SJCRH30 (cell line): ENCODE data around the gene KREMEN1. TPM values are rescaled to one million over a fixed set of nuclear protein-coding genes. Genes with fewer than 3 reads are reported as not detected.

Experiments
- DNase-seq, 2 experiments: peaks; one replicate each; pipeline ENCODE4 v3.0.0-alpha.2; 2015 to 2020
- H3K27ac ChIP-seq: fragments of 250-450 bp; sonication (Bioruptor Pico); 2 replicates; pipeline ENCODE4 v1.5.1; 2020; ENCODE audit warnings: mild to moderate bottlenecking, moderate library complexity
- H3K27me3 ChIP-seq: fragments of 250-450 bp; sonication (Bioruptor Pico); 2 replicates; pipeline ENCODE4 v1.5.1; 2020; ENCODE audit warnings: mild to moderate bottlenecking, moderate library complexity
- H3K36me3 ChIP-seq: fragments of 250-450 bp; sonication (Bioruptor Pico); 2 replicates; pipeline ENCODE4 v1.5.1; 2020; ENCODE audit warnings: mild to moderate bottlenecking, moderate library complexity
- H3K4me1 ChIP-seq: fragments of 250-450 bp; sonication (Bioruptor Pico); 2 replicates; pipeline ENCODE4 v1.5.1; 2020; ENCODE audit warnings: mild to moderate bottlenecking, moderate library complexity
- H3K4me3 ChIP-seq: fragments of 250-450 bp; sonication (Bioruptor Pico); 2 replicates; pipeline ENCODE4 v1.5.1; 2020; ENCODE audit warnings: mild to moderate bottlenecking, moderate library complexity
- H3K9me3 ChIP-seq: fragments of 250-450 bp; sonication (Bioruptor Pico); replicated peaks from 2 replicates; pipeline ENCODE4 v1.5.1; 2020; ENCODE audit warnings: mild to moderate bottlenecking, moderate library complexity
- total RNA-seq: library from RNA; depleted of rRNA; stranded (reverse); fragments of >200 nt; shearing (Covaris generic); gene quantifications from 2 replicates; pipeline ENCODE4 v1.2.3, GENCODE V29; 2014

The KREMEN1 gene
- total RNA-seq, 1 experiment from 2014 or later: 45.7 TPM

DNA sequence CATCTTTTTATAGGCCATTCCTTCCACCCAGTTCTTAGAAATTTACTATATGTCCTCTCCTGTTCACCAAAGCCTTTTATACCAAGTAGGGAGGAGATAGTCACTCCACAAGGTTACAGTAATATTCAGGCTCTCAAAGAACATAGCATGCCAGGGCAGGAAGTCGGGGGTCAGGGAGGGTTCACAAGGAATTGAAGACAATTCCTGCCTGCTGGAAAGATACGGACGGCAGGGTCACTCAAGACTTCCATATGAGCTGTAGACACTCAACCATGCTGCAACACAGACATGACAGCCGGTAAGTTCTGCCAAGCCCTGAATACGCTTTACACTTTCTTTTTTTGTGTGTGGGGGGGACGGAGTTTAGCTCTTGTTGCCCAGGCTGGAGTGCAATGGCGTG, 11.9 kb upstream of the KREMEN1 start:
- DNase-seq: no peak
- H3K4me1 ChIP-seq: peaks cover 34% of the 10 kb centered on the region

DNA sequence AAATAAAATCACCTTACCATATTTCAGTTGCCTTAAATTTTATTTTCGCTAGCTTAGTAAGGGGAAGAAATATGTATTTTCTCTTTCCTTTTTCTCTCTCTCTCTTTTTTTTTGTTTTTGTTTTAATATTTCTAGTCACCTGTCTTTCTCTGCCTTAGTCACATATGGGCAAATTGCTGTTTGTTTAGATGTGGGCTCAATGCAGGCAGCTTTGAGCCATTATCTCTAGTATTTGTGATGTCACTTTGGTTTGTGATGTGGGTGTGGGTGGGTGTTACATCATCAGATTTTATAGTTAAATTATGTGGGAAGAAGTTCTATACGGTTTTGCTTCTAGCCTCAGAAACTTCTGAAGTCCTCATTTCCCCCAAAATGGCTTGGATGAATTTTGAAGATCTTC, 11.1 kb upstream of the KREMEN1 start, which contains the start of gene C22orf31:
TSS of gene C22orf31 (minus strand) at position 59 of the 400 bp plus-strand sequence. CDS start at position 20, 39 bp downstream.
- Histone ChIP-seq H3K9me3 (no peaks in the 10 kb centered on the region), H3K4me3 (peak within 1 kb of the TSS; percentile 11; the same call in 1 of the 2 replicates), H3K4me1 (peaks cover 26% of the 10 kb centered on the region), H3K27ac (peak within 1 kb of the TSS; percentile 63), H3K36me3 (no peaks in the 10 kb centered on the region), H3K27me3 (no peaks in the 10 kb centered on the region)
- DNase-seq: peak in 1 of 2 experiments; percentile 30

More for the DNA sequence above, 11.9 kb upstream of the KREMEN1 start:
- Histone ChIP-seq H3K27ac (no peak overlapping the region), H3K4me3 (no peak overlapping the region), H3K9me3 (no peaks in the 10 kb centered on the region), H3K36me3 (no peaks in the 10 kb centered on the region), H3K27me3 (no peaks in the 10 kb centered on the region)

DNA sequence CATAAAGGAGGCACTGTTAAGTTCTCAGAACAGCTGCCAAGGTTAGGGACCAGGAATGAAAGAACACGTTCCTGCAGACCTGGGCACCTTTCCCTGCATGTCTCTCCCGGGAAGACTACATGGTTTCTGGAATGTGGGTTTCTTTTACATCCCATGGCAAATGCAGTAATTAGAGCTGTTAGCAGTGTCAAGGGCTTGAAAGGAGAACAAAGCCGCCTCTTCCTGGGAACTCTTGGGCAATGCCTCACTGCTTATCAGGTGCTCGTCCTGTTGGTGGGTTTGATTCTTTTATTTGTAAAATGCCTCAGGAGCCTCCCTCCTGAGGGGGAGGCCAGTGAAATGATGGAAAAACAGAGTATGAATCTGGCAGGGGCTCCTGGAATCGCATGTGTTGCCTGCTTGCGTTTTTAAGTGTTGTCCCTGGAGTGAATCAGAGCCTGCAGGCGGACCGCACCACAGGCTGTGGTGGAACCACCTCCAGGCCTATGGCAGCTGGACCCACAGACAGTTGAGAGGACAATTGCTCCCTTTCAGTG, 10.5 kb upstream of the KREMEN1 start:
- no peaks in the 10 kb centered on the region for H3K27me3 ChIP-seq
- no peaks in the 10 kb centered on the region for H3K9me3 ChIP-seq
- peaks cover 22% of the 10 kb centered on the region for H3K4me1 ChIP-seq
- peak; percentile 69 to 82 for DNase-seq
- H3K36me3 ChIP-seq: no peaks in the 10 kb centered on the region
- peak overlapping the region; percentile 63 for H3K27ac ChIP-seq
- peak overlapping the region; percentile 11; the same call in 1 of the 2 replicates for H3K4me3 ChIP-seq

DNA sequence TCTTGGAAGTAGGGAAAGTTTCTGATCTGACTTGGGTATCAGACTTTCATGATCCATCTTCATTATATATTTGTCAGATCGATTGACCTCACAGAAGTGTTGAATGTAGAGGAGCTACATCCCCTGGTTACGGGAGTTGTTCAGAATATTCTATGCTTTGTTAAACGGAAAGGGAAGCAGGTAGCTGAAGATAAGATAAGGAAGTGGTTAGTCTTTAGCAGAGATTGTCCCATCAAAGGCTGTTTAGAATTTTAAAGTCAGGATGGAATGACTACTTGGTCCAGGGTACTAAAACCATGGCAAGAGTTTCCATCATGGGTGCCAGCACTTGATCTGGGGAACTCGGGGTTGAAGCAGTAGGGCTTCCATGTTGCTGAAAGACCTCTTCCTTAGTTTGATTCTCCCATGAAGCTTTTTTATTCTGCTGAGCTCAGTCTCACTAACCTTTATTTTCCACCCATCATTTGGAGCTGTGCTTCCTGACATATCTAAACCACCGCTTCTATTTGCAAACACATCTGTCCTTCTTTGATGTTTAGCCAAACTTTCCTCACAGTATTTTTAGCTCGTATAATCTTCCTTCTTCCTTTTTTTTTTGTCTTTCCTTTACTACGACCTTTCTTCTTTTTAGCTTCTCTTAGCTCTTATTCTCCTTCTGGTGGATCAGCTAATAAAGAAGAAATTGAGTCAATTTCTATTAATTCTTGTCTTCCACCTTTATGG, 7.2 kb upstream of the KREMEN1 start:
- Histone ChIP-seq H3K36me3 (no peaks in the 10 kb centered on the region), H3K4me1 (peaks cover 13% of the 10 kb centered on the region), H3K27ac (no peak overlapping the region), H3K4me3 (no peak overlapping the region), H3K9me3 (no peaks in the 10 kb centered on the region), H3K27me3 (no peaks in the 10 kb centered on the region)
- no peak for DNase-seq

DNA sequence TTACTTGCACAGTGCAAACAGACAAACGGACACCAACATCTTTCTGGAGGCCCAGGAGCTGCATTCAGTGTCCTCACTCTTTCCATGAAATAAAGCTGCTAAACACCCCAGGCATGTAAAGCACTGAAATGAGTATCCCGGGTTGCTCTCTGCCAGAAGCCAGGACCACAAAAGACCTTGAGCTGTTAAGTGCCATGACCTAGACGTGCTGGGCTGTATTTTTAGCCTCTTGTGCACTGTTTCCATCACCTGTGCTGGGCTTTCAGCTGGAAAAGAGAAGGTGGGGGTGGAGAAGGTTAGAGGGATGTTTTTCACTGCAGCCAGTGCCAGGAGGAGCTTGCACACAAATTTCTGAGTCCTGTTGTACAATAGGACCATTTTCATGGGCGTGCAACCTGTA, 3.4 kb upstream of the KREMEN1 start:
- H3K36me3 ChIP-seq: no peaks in the 10 kb centered on the region
- no peaks in the 10 kb centered on the region for H3K9me3 ChIP-seq
- no peaks in the 10 kb centered on the region for H3K27me3 ChIP-seq
- DNase-seq: peak in 1 of 2 experiments; percentile 46
- no peak overlapping the region for H3K4me3 ChIP-seq
- no peaks in the 10 kb centered on the region for H3K4me1 ChIP-seq
- no peak overlapping the region for H3K27ac ChIP-seq

DNA sequence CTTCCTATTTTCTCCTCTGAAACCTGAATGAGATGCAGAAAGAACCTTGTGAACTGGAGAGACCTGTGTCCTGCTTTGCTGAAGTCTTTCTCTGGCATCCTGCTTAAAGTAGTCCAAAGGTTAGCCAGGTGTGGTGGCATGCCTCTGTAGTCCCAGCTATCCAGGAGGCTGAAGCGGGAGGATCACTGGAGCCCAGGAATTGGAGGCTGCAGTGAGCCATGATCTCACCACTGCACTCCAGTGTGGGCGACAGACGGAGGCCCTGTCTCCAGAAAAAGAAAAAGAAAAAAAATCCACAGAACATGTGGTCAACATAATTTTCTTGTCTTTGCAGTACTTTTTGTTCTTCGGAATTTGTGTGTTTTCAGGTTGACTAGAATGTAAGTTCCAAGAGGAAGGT, 2.3 kb upstream of the KREMEN1 start:
- Histone ChIP-seq H3K36me3 (no peaks in the 10 kb centered on the region), H3K9me3 (no peaks in the 10 kb centered on the region), H3K4me3 (no peak overlapping the region), H3K27me3 (no peaks in the 10 kb centered on the region), H3K27ac (no peak overlapping the region), H3K4me1 (no peaks in the 10 kb centered on the region)
- no peak for DNase-seq

DNA sequence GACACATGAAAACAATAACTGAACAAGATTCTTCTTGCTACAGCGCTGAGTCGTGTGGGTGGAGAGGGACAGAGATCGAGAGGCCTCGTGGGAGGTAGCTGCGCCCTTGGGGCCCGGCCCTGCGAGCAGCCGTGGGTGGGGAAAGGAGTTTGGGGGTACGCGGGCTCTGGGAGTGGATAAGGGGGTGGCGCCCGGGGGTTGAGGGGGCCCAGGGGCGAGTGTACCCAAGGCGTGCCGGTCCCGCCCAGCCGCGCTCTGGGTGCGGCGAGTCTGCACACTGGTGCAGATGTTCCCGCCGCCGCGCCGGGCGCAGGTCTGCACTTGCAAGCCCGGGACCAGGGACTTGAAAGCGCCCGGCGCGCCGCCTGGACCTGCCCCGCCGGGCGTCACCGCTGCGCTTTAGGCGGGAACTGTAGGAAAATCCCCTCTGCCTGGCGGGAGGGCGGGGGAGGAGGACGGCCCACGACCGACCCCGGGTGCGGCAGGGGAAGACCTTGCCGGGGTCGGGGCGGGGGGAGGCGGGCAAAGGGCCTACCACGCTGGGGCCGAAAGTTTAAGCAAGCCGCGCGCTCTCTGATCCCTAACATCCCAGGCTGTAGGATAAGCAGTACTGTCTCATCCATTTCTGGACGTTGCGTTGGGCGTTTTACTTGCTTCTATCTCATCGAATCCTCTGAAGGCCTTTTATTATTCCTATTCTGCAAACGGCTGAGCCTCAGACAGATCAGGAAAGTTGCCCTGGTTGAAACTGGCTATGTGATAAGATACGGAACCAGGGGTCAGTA, 1.4 kb upstream of the KREMEN1 start:
- no peak overlapping the region for H3K27ac ChIP-seq
- H3K4me1 ChIP-seq: no peaks in the 10 kb centered on the region
- DNase-seq: no peak
- no peaks in the 10 kb centered on the region for H3K9me3 ChIP-seq
- no peaks in the 10 kb centered on the region for H3K36me3 ChIP-seq
- H3K27me3 ChIP-seq: no peaks in the 10 kb centered on the region
- no peak overlapping the region for H3K4me3 ChIP-seq

DNA sequence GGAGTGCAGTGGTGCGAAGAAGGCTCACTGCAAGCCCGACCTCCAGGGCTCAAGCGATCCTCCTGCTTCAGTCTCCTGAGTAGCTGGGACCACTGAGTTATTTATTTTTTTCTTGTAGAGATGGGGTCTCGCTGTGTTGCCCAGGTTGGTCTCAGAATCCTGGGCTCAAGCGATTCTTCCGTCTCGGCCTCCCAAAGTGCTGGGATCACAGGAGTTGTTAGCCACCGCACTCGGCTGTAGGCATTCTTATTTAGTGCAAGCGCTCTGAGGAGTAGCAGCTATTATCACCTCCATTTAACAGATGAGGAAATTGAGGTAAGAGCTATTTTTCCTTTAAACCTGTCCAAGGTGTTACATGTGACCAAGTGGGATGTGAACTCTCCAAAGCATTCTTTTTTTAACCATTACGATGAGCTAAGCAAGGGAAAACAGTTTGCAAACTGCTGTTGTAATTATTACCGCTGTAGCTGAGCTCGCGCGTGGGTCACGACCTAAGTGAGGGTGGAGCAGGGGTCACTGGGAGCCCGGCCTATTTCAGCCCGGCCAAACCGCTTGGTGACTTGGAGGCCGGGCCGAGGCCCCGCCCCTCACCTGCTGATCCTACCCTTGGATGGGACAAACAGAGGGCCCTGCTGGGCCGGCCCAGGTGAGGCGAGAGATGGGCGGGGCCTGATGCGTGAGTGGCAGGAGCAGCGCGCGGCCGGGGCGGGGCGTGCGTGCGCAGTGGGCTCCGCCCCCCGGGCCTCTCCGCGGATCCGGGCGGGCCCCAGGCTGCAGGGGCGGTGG, 449 bp upstream of the KREMEN1 start:
- DNase-seq: peak; percentile 74 to 81

DNA sequence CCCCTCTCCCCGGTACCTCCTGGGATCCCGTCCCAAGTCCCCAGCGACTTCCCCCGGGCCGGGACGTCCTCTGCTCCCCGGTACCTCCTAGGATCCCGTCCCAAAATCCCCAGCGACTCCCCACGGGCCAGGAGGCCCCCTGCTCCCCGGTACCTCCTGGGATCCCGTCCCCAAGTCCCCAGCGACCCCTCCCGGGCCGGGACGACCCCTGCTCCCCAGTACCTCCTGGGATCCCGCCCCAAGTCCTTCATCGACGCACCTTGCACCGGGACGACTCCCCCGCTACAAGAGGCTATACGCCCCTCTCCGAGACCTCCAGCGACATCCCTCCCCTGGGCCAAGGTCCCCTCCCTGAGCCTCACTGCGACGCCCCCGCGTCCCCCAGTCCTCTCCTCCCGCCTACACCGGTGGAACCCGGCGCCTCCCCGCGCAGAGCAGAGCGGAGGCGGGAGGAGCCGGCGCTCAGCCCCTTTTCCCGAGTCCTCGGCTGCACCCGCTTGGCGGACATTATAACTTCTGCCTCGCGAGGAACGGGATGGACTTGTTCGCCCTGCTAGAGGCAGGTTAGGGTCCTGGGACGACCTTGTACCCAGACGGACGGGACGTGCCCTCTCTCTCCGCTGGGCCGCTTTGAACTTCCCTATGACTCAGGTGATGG, 912 bp downstream of the KREMEN1 start:
- no peaks in the 10 kb centered on the region for H3K27me3 ChIP-seq
- peak overlapping the region; percentile 89 for H3K4me3 ChIP-seq
- H3K36me3 ChIP-seq: no peaks in the 10 kb centered on the region
- H3K4me1 ChIP-seq: peaks cover 14% of the 10 kb centered on the region
- peak overlapping the region; percentile 70 for H3K27ac ChIP-seq
- H3K9me3 ChIP-seq: no peaks in the 10 kb centered on the region
- peak in 1 of 2 experiments; percentile 26 for DNase-seq

More for the DNA sequence above, 449 bp upstream of the KREMEN1 start:
- Histone ChIP-seq H3K9me3 (no peaks in the 10 kb centered on the region), H3K36me3 (no peaks in the 10 kb centered on the region), H3K27ac (no peak overlapping the region), H3K4me1 (peaks cover 2% of the 10 kb centered on the region), H3K27me3 (no peaks in the 10 kb centered on the region), H3K4me3 (peak overlapping the region; percentile 55)

DNA sequence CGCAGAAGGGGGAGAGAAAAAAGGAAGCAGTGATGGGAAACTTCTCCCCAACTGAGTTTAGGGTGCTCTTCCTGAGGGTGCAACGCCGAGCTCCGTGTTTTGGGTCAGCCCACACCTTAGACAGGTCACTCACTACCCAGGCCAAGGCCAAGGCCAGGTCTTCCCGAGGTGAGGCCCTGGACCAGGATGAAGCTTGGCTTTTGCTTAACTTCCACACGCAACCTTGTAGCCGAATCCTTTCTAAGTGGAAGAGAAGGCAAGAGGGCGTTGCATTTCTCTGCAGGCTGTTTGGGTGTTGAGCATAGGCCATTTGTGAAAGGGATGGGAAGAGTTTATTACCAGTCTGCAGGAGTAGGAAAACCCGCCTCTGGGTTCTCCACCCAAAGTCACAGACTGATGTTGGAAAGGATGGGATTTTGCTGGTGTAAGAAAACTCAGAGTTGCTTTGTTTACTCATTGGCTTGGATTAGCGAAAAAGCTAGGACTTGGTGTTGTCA, 1.5 kb downstream of the KREMEN1 start:
- H3K27ac ChIP-seq: peak overlapping the region; percentile 70; the same call in 1 of the 2 replicates
- no peaks in the 10 kb centered on the region for H3K9me3 ChIP-seq
- DNase-seq: no peak
- H3K4me3 ChIP-seq: peak overlapping the region; percentile 89
- H3K27me3 ChIP-seq: no peaks in the 10 kb centered on the region
- peaks cover 18% of the 10 kb centered on the region for H3K4me1 ChIP-seq
- H3K36me3 ChIP-seq: no peaks in the 10 kb centered on the region

DNA sequence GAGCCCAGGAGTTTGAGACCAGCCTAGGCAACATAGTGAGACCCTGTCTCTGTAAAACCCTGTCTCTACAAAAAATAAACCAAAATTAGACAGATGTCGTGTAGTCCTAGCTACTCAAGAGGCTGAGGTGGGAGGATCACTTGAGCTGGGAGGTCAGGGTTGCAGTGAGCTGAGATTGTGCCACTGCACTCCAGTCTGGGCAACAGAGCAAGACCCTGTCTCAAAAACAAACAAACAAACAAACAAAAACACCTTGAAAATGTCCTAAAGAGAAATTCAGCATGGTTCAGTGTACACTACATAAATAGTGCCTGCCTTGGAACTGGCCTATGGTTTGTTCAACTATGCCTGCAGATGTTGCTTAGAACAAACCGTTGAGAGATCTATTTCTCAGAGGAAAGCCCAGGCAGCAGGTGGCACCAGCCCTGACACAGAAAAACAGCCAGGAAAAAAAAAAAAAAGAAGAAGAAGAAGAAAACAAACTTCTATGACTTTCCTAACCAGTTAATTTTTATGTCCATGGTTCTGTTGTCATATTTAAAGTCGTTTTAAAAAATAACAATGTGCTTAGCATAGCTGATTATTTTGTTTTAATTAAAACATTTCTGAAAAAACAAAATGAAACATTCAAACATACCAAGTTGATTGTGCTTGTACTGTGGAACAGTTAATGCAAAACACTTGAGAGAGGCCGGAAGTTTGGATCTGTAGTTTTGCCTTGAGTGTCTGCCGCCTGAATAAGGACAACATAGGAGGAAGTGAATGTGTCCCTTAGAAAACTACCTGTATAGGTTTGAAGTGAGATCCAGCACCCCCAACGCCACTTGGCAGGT, 5.4 kb downstream of the KREMEN1 start:
- no peaks in the 10 kb centered on the region for H3K27me3 ChIP-seq
- H3K9me3 ChIP-seq: no peaks in the 10 kb centered on the region
- no peak overlapping the region for H3K4me3 ChIP-seq
- DNase-seq: peak; percentile 32 to 66
- H3K27ac ChIP-seq: peak overlapping the region; percentile 93
- no peaks in the 10 kb centered on the region for H3K36me3 ChIP-seq
- H3K4me1 ChIP-seq: peaks cover 42% of the 10 kb centered on the region

DNA sequence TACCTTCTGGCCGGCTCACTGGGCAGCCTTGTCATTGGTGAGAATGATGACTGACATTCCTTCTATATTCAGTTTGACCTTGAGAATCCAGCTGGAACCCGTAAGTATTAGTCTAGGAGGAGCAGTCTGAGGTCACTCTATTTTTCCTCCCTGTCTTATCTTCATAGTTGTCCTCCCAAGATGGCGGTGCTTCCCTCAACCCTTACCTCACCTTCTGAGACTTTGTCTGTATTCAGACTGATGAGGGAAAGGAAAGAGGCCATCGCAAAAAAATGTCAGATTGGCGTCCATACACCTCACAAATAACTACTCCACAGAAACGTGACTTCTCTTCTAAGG, 6.0 kb downstream of the KREMEN1 start:
- Histone ChIP-seq H3K36me3 (no peaks in the 10 kb centered on the region), H3K9me3 (no peaks in the 10 kb centered on the region), H3K4me1 (peaks cover 48% of the 10 kb centered on the region), H3K4me3 (no peak overlapping the region), H3K27ac (peak overlapping the region; percentile 93), H3K27me3 (no peaks in the 10 kb centered on the region)
- DNase-seq: no peak

DNA sequence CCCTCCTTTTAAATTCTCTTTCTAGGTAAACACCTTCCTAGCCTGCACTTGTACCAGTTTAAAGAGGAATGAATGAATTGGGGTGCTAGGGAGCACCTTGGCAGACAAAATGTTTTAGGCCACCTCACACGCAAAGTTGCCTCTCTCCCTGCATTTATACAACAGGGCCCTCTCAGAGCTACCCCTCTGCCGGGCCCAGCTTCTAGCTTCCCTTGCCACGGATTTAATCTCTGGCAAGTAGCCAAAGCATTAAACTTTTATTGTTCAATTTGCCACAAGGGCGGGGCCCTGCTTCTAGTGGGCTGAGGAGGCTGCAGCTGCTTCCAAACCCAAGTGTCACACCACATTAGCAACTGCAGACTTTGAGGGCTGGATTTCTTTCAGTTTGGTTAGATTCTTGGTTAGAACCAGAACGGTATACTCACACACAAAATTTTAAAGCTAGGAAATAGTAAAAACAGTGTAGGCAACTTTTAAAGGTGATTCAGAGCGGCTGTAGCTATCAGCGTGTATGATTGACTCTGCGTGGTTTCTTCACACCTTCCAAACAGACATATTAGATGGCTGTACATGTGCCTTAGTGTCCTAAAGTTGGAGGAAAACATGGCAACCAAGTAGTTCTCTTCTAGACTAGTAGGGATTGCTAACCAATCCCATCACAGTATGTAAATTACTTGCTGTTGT, 6.5 kb downstream of the KREMEN1 start:
- no peaks in the 10 kb centered on the region for H3K36me3 ChIP-seq
- no peaks in the 10 kb centered on the region for H3K27me3 ChIP-seq
- no peaks in the 10 kb centered on the region for H3K9me3 ChIP-seq
- peaks cover 53% of the 10 kb centered on the region for H3K4me1 ChIP-seq
- peak; percentile 92 to 98 for DNase-seq
- H3K27ac ChIP-seq: peak overlapping the region; percentile 93
- H3K4me3 ChIP-seq: no peak overlapping the region
